Measurements from ENCODE around the gene UBA52.
A peak's percentile ranks its signal among the peaks of the same experiment; 100 is the strongest.
"Not testable (repeated sequence)": the region's sequence is repeated elsewhere in the genome, so short reads cannot be mapped to it uniquely, and the experiment has no call there.

The UBA52 gene

GRCh38 chr19:18571564-18572344 is at the start of gene UBA52:
Gene UBA52 (plus strand): TSS chr19:18571857. CDS start chr19:18573301, 1,444 bp downstream.
- DNase-seq = peak; percentile 98

- DNase-seq = peak; percentile 99
Measured at GRCh38 chr19:18522124-18522861, 49.4 kb upstream of the UBA52 start.

- DNase-seq = not testable (repeated sequence)
Measured at GRCh38 chr19:18522862-18523440, 48.7 kb upstream of the UBA52 start.

GRCh38 chr19:18523841-18524240 is 47.8 kb upstream of the UBA52 start:
- DNase-seq = no peak

GRCh38 chr19:18526316-18526715 is 45.3 kb upstream of the UBA52 start:
- no peak for DNase-seq

- DNase-seq = no peak
Measured at GRCh38 chr19:18529782-18530181, 41.9 kb upstream of the UBA52 start.

GRCh38 chr19:18531485-18531884 is 40.2 kb upstream of the UBA52 start:
- no peak for DNase-seq

GRCh38 chr19:18532168-18532890 is 39.3 kb upstream of the UBA52 start:
- no peak for DNase-seq

GRCh38 chr19:18533058-18533457 is 38.6 kb upstream of the UBA52 start:
- no peak for DNase-seq

GRCh38 chr19:18536475-18536874 is 35.2 kb upstream of the UBA52 start:
- no peak for DNase-seq

GRCh38 chr19:18537431-18537830 is 34.2 kb upstream of the UBA52 start:
- DNase-seq = no peak

- DNase-seq = no peak
Measured at GRCh38 chr19:18538115-18538514, 33.5 kb upstream of the UBA52 start.

GRCh38 chr19:18539372-18539771 is 32.3 kb upstream of the UBA52 start:
- no peak for DNase-seq

- DNase-seq = not testable (repeated sequence)
Measured at GRCh38 chr19:18540200-18540599, 31.5 kb upstream of the UBA52 start.

GRCh38 chr19:18541258-18541991 is 30.2 kb upstream of the UBA52 start:
- no peak for DNase-seq

- no peak for DNase-seq
Measured at GRCh38 chr19:18541992-18542940, 29.4 kb upstream of the UBA52 start.

GRCh38 chr19:18542941-18543813 is 28.5 kb upstream of the UBA52 start, which contains the start of gene FKBP8:
Gene FKBP8 (minus strand): TSS chr19:18543573. CDS start chr19:18541970, 1,603 bp downstream.
- peak; percentile 86 for DNase-seq

- DNase-seq = peak; percentile 51
Measured at GRCh38 chr19:18543814-18544475, 27.7 kb upstream of the UBA52 start.

- no peak for DNase-seq
Measured at GRCh38 chr19:18551631-18552030, 20.0 kb upstream of the UBA52 start.

All from NCI-H774 (cell line).